Measurements from ENCODE around the gene ZNF284.

GRCh38 chr19:44032001-44032610 lies 39.9 kb upstream of the ZNF284 start:
- TF ChIP-seq CTCF (IDR thresholded peaks at IDR 0.05), result no peak
- TF ChIP-seq POLR2A (IDR thresholded peaks at IDR 0.05), result no peak
